Caco-2 (cell line): Measurements from ENCODE around the gene MCEE. TPM values are rescaled to one million over a fixed set of nuclear protein-coding genes. Genes with fewer than 3 reads are reported as not detected.
"Not testable (repeated sequence)": the region's sequence is repeated elsewhere in the genome, so short reads cannot be mapped to it uniquely, and the experiment has no call there.

Experiments
- BruUV-seq: library from RNA; stranded (reverse); fragments of 400-500 nt; replicated peaks from 2 replicates; lab custom pipeline; 2021; lab: Mats Ljungman, UMichigan
- CTCF ChIA-PET: fragments of 300-600 bp; sonication (Branson Sonifier 250); formaldehyde crosslinking; loops from one replicate; lab custom pipeline; 2022; ENCODE audit warnings: antibody characterized with exemption; lab: Charles Lee
- POLR2A ChIA-PET: fragments of 300-600 bp; sonication (Branson Sonifier 250); formaldehyde crosslinking; loops from one replicate; lab custom pipeline; 2022; ENCODE audit warnings: antibody characterized with exemption; lab: Charles Lee
- DNase-seq, 2 experiments: peaks; one replicate each; pipeline versions ENCODE4 v3.0.0 to v3.0.0-alpha.2; 2020 to 2022
- H3K27me3 ChIP-seq: replicated peaks from 2 replicates; pipeline ENCODE4 v1.6.0; 2011; ENCODE audit warnings: low read length; ENCODE audit not compliant: control insufficient read depth, insufficient read depth
- H3K36me3 ChIP-seq: 2 replicates; pipeline ENCODE4 v1.5.1; 2011; ENCODE audit warnings: low read length; ENCODE audit not compliant: control insufficient read depth, insufficient read depth
- H3K4me1 ChIP-seq: fragments of 250-450 bp; sonication (Bioruptor Pico); 2 replicates; pipeline ENCODE4 v1.5.1; 2020; ENCODE audit warnings: mild to moderate bottlenecking
- H3K4me3 ChIP-seq: 2 replicates; pipeline ENCODE4 v1.5.1; 2011; ENCODE audit warnings: low read depth, mild to moderate bottlenecking, control low read depth, low read length
- H3K9me3 ChIP-seq: fragments of 250-450 bp; sonication (Bioruptor Pico); 2 replicates; pipeline ENCODE4 v1.5.1; 2020; ENCODE audit warnings: mild to moderate bottlenecking, moderate library complexity
- H3K27ac Mint-ChIP-seq: one replicate; pipeline ENCODE4 v1.8.0; 2022; ENCODE audit warnings: mixed read lengths; ENCODE audit not compliant: unreplicated experiment
- H3K27me3 Mint-ChIP-seq: one replicate; pipeline ENCODE4 v1.8.0; 2022; ENCODE audit warnings: mixed read lengths; ENCODE audit not compliant: insufficient read depth, unreplicated experiment
- H3K36me3 Mint-ChIP-seq: one replicate; pipeline ENCODE4 v1.8.0; 2022; ENCODE audit warnings: mild to moderate bottlenecking, mixed read lengths; ENCODE audit not compliant: insufficient read depth, unreplicated experiment
- H3K4me1 Mint-ChIP-seq: one replicate; pipeline ENCODE4 v1.8.0; 2022; ENCODE audit warnings: low read depth, mixed read lengths; ENCODE audit not compliant: unreplicated experiment
- H3K4me3 Mint-ChIP-seq: one replicate; pipeline ENCODE4 v1.8.0; 2022; ENCODE audit warnings: mild to moderate bottlenecking, moderate library complexity, mixed read lengths; ENCODE audit not compliant: unreplicated experiment
- H3K9me3 Mint-ChIP-seq: one replicate; pipeline ENCODE4 v1.8.0; 2022; ENCODE audit warnings: mixed read lengths; ENCODE audit not compliant: unreplicated experiment
- CTCF ChIP-seq, 2 experiments: fragments of 200-600 bp in 1 of 2; IDR thresholded peaks; 1 replicate in 1 of 2; 2 replicates in 1 of 2; pipeline versions ENCODE4 v1.5.1 to v1.8.0; 2011 to 2022; ENCODE audit warnings: antibody characterized with exemption in 1 of 2, control low read depth in 1 of 2, inconsistent platforms in 1 of 2, low read depth in 1 of 2, low read length in 1 of 2, mild to moderate bottlenecking in 1 of 2, moderate library complexity in 1 of 2; ENCODE audit not compliant: insufficient read depth in 1 of 2, severe bottlenecking in 1 of 2, unreplicated experiment in 1 of 2
- intact Hi-C: fragments of 100-400 bp; cut with micrococcal nuclease; formaldehyde crosslinking; loops from one replicate; pipeline ENCODE4 v1.10.0; 2022; ENCODE audit not compliant: unreplicated experiment
- total RNA-seq: library from RNA; stranded (reverse); gene quantifications from 2 replicates; pipeline ENCODE4 v1.2.3, GENCODE V29; 2022

Gene MCEE
- total RNA-seq, 1 experiment from 2014 or later = 13.7 TPM

GRCh38 chr2:71113843-71114242 lies 16.2 kb downstream of the MCEE start:
- no peaks in the 10 kb centered on the region for H3K27me3 Mint-ChIP-seq
- intact Hi-C loops = no loop called here
- TF ChIP-seq CTCF (IDR thresholded peaks at IDR 0.05; ENCODE audit: insufficient read depth in 1 of 2, low read depth in 1 of 2, low read length in 1 of 2, severe bottlenecking in 1 of 2, unreplicated experiment in 1 of 2) = no peak
- Histone ChIP-seq H3K4me3 (no peak overlapping the region), H3K4me1 (no peaks in the 10 kb centered on the region), H3K36me3 (no peaks in the 10 kb centered on the region), H3K27me3 (no peaks in the 10 kb centered on the region), H3K9me3 (no peaks in the 10 kb centered on the region)
- H3K4me1 Mint-ChIP-seq = no peaks in the 10 kb centered on the region
- H3K9me3 Mint-ChIP-seq = no peaks in the 10 kb centered on the region
- no peak for DNase-seq
- H3K4me3 Mint-ChIP-seq = no peak overlapping the region
- H3K27ac Mint-ChIP-seq = no peak overlapping the region
- POLR2A ChIA-PET = interaction anchor here (0.7 kb wide), 1 partner anchor 305 kb away, joined by 3 read pairs; no protein-coding TSS in a partner anchor
- CTCF ChIA-PET = no interaction called here
- no TSS peak for BruUV-seq
- H3K36me3 Mint-ChIP-seq = peaks cover 16% of the 10 kb centered on the region

GRCh38 chr2:71108091-71108490 lies 21.9 kb downstream of the MCEE start:
- no peaks in the 10 kb centered on the region for H3K27me3 Mint-ChIP-seq
- CTCF ChIA-PET = no interaction called here
- Histone ChIP-seq H3K9me3 (no peaks in the 10 kb centered on the region), H3K36me3 (no peaks in the 10 kb centered on the region), H3K4me1 (no peaks in the 10 kb centered on the region), H3K4me3 (no peak overlapping the region), H3K27me3 (no peaks in the 10 kb centered on the region)
- DNase-seq = no peak
- TF ChIP-seq CTCF (IDR thresholded peaks at IDR 0.05; ENCODE audit: insufficient read depth in 1 of 2, low read depth in 1 of 2, low read length in 1 of 2, severe bottlenecking in 1 of 2, unreplicated experiment in 1 of 2) = no peak
- H3K9me3 Mint-ChIP-seq = peaks cover 15% of the 10 kb centered on the region
- no peaks in the 10 kb centered on the region for H3K36me3 Mint-ChIP-seq
- intact Hi-C loops = no loop called here
- H3K4me1 Mint-ChIP-seq = peaks cover 2% of the 10 kb centered on the region
- H3K27ac Mint-ChIP-seq = no peak overlapping the region
- POLR2A ChIA-PET = no interaction called here
- no TSS peak for BruUV-seq
- no peak overlapping the region for H3K4me3 Mint-ChIP-seq

GRCh38 chr2:71106463-71106862 lies 23.6 kb downstream of the MCEE start:
- DNase-seq, H3K36me3 Mint-ChIP-seq, H3K27me3 ChIP-seq, H3K36me3 ChIP-seq, H3K4me3 Mint-ChIP-seq, H3K4me1 ChIP-seq, H3K27me3 Mint-ChIP-seq, POLR2A ChIA-PET, H3K9me3 ChIP-seq, BruUV-seq, H3K27ac Mint-ChIP-seq, intact Hi-C loops, H3K4me1 Mint-ChIP-seq, H3K4me3 ChIP-seq: not testable (repeated sequence)
- H3K9me3 Mint-ChIP-seq = peaks cover 15% of the 10 kb centered on the region
- CTCF ChIA-PET = interaction anchor here (0.5 kb wide), 1 partner anchor 9 kb away, joined by 3 read pairs; no protein-coding TSS in a partner anchor
